Vagina (tissue), 2 donors: Measurements from ENCODE around the gene TEKT5. TPM values are rescaled to one million over a fixed set of nuclear protein-coding genes. Genes with fewer than 3 reads are reported as not detected.

Experiments used
- DNase-seq, 2 donors: peaks; one replicate each; pipeline ENCODE4 v3.0.0-alpha.2; 2017; ENCODE audit errors: extremely low spot score in 2 of 2
- H3K27ac ChIP-seq: fragments of 200-600 bp; sonication (generic); one replicate; pipeline ENCODE4 v1.5.1; 2019
- H3K27me3 ChIP-seq: fragments of 200-600 bp; sonication (generic); one replicate; pipeline ENCODE4 v1.5.1; 2019
- H3K36me3 ChIP-seq, 2 donors: fragments of 200-600 bp; sonication (generic); one replicate each; pipeline ENCODE4 v1.5.1; 2017 to 2019
- H3K4me1 ChIP-seq: fragments of 200-600 bp; sonication (generic); one replicate; pipeline ENCODE4 v1.5.1; 2019
- H3K4me3 ChIP-seq, 2 donors: fragments of 200-600 bp; sonication (generic); 1 replicate in 1 of 2; 2 replicates in 1 of 2; pipeline ENCODE4 v1.5.1; 2016 to 2019
- H3K9me3 ChIP-seq: fragments of 200-600 bp; sonication (generic); one replicate; pipeline ENCODE4 v1.5.1; 2019
- POLR2A ChIP-seq, 2 donors: fragments of 450-650 bp; IDR thresholded peaks; one replicate each; pipeline ENCODE4 v1.6.1; 2017; ENCODE audit warnings: antibody characterized with exemption in 2 of 2, mild to moderate bottlenecking in 2 of 2, moderate library complexity in 2 of 2
- POLR2AphosphoS5 ChIP-seq, 2 donors: sonication (generic); formaldehyde crosslinking; IDR thresholded peaks; one replicate each; pipeline ENCODE4 v1.9.0; 2017; ENCODE audit warnings: antibody characterized with exemption in 2 of 2, mild to moderate bottlenecking in 2 of 2, low read depth in 1 of 2; ENCODE audit not compliant: insufficient read depth in 1 of 2
- intact Hi-C: fragments of 100-400 bp; cut with DNase I; formaldehyde crosslinking; loops from one replicate; pipeline ENCODE4 v1.15.1; 2023
- total RNA-seq: library from RNA; depleted of rRNA; stranded (reverse); fragments of >200 nt; gene quantifications from one replicate; pipeline ENCODE4 v1.2.3, GENCODE V29; 2016
- TF ChIP-seq, protein P1 (sequence below), 3 experiments: fragments of 450-650 bp in 2 of 3; fragments of 200-600 bp in 1 of 3; sonication (generic) in 1 of 3; IDR thresholded peaks; one replicate each; pipeline ENCODE4 v1.5.1; 2017 to 2019; ENCODE audit warnings: antibody characterized with exemption in 3 of 3, mild to moderate bottlenecking in 2 of 3, moderate library complexity in 2 of 3

TEKT5 gene
- total RNA-seq, 1 donor from 2014 or later: not detected

DNA sequence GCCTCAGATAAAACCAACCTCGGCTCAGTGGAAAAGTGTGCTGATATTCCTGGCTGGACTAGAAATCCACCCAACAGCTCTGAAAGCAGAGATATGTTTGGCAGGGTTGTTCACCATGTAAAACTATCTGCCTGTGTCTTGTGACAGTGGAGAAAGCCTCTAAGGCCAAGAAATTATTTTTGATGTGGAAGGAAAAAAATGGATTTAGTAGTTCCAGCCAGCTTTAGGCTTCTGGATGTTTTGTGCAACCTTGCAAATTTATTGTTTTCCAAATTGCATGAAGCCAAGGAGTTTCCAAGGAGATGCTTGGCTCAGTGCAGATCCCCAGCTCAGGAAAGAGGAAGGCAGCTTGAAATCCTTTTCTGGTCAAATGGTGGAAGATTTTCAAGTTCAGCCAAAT is 31.6 kb downstream of the TEKT5 start:
- no peak overlapping the region for H3K27ac ChIP-seq
- no peak for TF ChIP-seq POLR2A (IDR thresholded peaks at IDR 0.05)
- TF ChIP-seq POLR2AphosphoS5 (IDR thresholded peaks at IDR 0.05; ENCODE audit: insufficient read depth in 1 of 2, low read depth in 1 of 2): no peak
- TF ChIP-seq, protein P1, sequence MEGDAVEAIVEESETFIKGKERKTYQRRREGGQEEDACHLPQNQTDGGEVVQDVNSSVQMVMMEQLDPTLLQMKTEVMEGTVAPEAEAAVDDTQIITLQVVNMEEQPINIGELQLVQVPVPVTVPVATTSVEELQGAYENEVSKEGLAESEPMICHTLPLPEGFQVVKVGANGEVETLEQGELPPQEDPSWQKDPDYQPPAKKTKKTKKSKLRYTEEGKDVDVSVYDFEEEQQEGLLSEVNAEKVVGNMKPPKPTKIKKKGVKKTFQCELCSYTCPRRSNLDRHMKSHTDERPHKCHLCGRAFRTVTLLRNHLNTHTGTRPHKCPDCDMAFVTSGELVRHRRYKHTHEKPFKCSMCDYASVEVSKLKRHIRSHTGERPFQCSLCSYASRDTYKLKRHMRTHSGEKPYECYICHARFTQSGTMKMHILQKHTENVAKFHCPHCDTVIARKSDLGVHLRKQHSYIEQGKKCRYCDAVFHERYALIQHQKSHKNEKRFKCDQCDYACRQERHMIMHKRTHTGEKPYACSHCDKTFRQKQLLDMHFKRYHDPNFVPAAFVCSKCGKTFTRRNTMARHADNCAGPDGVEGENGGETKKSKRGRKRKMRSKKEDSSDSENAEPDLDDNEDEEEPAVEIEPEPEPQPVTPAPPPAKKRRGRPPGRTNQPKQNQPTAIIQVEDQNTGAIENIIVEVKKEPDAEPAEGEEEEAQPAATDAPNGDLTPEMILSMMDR (IDR thresholded peaks at IDR 0.05): no peak
- H3K4me3 ChIP-seq: no peak overlapping the region
- H3K4me1 ChIP-seq: no peaks in the 10 kb centered on the region
- H3K36me3 ChIP-seq: no peaks in the 10 kb centered on the region
- intact Hi-C loops: no loop called here
- H3K27me3 ChIP-seq: no peaks in the 10 kb centered on the region
- no peak for DNase-seq
- no peaks in the 10 kb centered on the region for H3K9me3 ChIP-seq

DNA sequence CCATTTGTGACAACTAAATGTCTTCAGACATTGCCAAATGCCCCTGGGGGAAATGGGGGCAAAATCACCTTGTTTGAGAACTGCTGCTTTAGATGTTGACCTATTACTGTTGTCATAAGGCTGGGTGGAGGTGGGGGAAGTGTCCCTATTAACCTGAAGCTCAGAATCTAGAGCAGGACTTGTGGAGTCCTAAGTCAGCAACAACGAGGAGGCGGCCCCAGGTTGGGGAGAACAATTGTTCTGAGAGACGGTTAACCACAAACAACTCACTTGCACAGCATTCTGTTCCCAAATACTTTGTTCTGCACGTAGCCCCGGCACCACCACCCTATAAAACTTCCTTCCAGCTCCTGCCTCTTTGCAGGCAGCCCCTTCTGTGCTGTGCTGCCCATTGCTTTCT is 32.5 kb downstream of the TEKT5 start:
- DNase-seq: no peak
- no peak for TF ChIP-seq POLR2A (IDR thresholded peaks at IDR 0.05)
- no peak for TF ChIP-seq POLR2AphosphoS5 (IDR thresholded peaks at IDR 0.05; ENCODE audit: insufficient read depth in 1 of 2, low read depth in 1 of 2)
- TF ChIP-seq, protein P1 (IDR thresholded peaks at IDR 0.05): no peak
- Histone ChIP-seq H3K9me3 (no peaks in the 10 kb centered on the region), H3K36me3 (no peaks in the 10 kb centered on the region), H3K4me3 (no peak overlapping the region), H3K27ac (no peak overlapping the region), H3K4me1 (no peaks in the 10 kb centered on the region), H3K27me3 (no peaks in the 10 kb centered on the region)
- intact Hi-C loops: no loop called here

DNA sequence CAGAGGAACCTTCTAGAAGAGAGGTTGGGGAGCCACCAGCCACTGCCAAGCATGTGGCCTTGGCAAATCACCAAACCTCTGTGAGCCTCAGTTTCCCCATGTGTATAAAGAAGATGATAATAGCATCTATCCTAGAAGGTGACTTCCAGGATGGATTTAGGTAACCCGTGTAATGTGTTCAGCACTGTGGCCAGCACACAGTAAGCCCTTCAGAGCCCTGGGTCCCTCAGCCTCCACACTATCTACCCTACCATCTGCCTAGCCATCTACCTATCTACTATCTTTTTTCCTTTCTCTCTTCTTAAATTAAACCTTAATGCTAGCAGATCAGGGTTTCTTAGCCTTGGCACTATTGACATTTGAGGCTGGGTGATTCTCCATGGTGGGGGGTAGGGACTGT is 33.0 kb downstream of the TEKT5 start:
- Histone ChIP-seq H3K36me3 (no peaks in the 10 kb centered on the region), H3K27me3 (no peaks in the 10 kb centered on the region), H3K4me1 (no peaks in the 10 kb centered on the region), H3K27ac (no peak overlapping the region), H3K4me3 (no peak overlapping the region), H3K9me3 (no peaks in the 10 kb centered on the region)
- DNase-seq: no peak
- intact Hi-C loops: no loop called here
- TF ChIP-seq POLR2A (IDR thresholded peaks at IDR 0.05) (no peak), POLR2AphosphoS5 (IDR thresholded peaks at IDR 0.05; ENCODE audit: insufficient read depth in 1 of 2, low read depth in 1 of 2) (no peak)
- TF ChIP-seq, protein P1 (IDR thresholded peaks at IDR 0.05): no peak

DNA sequence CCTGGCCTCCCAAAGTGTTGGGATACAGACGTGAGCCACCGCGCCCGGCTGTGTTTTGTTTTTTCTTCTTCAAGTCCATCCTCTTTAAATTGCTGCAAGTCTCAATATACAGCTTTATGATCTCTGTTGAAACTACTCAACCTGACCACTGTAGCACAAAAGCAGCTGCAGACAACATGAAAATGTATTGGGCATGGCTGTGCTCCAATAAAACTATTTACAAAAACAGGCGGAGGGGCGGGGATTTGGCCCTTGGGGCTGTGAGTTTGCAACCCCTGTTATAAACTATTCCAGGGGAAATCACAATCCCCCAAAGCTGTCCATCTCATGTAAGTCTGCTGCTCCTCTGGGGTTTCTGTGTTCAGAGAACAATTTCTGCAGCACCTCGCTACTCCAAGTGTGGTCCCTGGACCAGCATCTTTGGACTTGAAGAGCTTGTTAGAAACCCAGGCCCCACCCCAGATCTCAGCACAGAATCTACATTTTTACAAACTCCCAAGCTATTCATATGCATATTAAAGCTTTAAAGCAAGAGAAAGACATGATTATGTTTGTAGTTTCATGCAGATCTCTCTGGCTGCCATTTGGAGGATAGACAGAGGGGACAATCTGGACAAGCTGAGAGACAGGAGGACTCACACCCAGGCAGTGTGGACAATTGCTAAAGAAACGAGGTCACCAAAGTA is 33.6 kb downstream of the TEKT5 start:
- Histone ChIP-seq H3K4me3 (no peak overlapping the region), H3K27me3 (no peaks in the 10 kb centered on the region), H3K27ac (no peak overlapping the region), H3K36me3 (no peaks in the 10 kb centered on the region), H3K9me3 (no peaks in the 10 kb centered on the region), H3K4me1 (no peaks in the 10 kb centered on the region)
- intact Hi-C loops: no loop called here
- no peak for DNase-seq
- no peak for TF ChIP-seq POLR2A (IDR thresholded peaks at IDR 0.05)
- TF ChIP-seq, protein P1 (IDR thresholded peaks at IDR 0.05): no peak
- no peak for TF ChIP-seq POLR2AphosphoS5 (IDR thresholded peaks at IDR 0.05; ENCODE audit: insufficient read depth in 1 of 2, low read depth in 1 of 2)

DNA sequence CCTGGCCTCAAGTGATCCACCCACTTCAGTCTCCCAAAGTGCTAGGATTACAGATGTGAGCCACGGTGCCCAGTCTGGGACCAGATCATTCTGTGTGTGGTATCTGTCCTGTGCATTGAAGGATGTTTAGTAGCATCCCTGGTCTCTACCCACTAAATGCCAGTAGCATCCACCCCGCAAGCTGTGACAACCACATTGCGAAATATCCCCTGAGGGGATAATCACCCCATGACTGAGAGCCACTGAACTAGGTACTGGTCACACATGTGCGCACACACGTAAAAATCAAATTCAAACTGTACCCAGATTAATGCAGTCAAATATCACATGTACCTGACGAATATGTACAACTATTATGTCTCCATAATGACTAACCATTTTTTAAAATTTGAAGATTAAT is 35.8 kb downstream of the TEKT5 start:
- H3K9me3 ChIP-seq: no peaks in the 10 kb centered on the region
- no peaks in the 10 kb centered on the region for H3K4me1 ChIP-seq
- no peaks in the 10 kb centered on the region for H3K27me3 ChIP-seq
- H3K36me3 ChIP-seq: no peaks in the 10 kb centered on the region
- TF ChIP-seq, protein P1 (IDR thresholded peaks at IDR 0.05): no peak
- TF ChIP-seq POLR2A (IDR thresholded peaks at IDR 0.05) (no peak), POLR2AphosphoS5 (IDR thresholded peaks at IDR 0.05; ENCODE audit: insufficient read depth in 1 of 2, low read depth in 1 of 2) (no peak)
- no peak overlapping the region for H3K27ac ChIP-seq
- H3K4me3 ChIP-seq: no peak overlapping the region
- DNase-seq: no peak
- intact Hi-C loops: no loop called here
